DMS114 treated with DMSO at 0.1 percent for 48 hours (cell line): ENCODE data around the gene BRINP3.
"Not testable (repeated sequence)": the region's sequence is repeated elsewhere in the genome, so short reads cannot be mapped to it uniquely, and the experiment has no call there.

Experiments
- DNase-seq: peaks from one replicate; lab custom pipeline; 2025; ENCODE audit not compliant: unreplicated experiment; lab: John Stamatoyannopoulos, UW

Gene BRINP3

GRCh38 chr1:190126728-190127127 lies 350.9 kb downstream of the BRINP3 start:
- no peak for DNase-seq

GRCh38 chr1:190124068-190124467 lies 353.6 kb downstream of the BRINP3 start:
- DNase-seq, result no peak

GRCh38 chr1:190120564-190120963 lies 357.1 kb downstream of the BRINP3 start:
- DNase-seq, result not testable (repeated sequence)

GRCh38 chr1:190119683-190120082 lies 358.0 kb downstream of the BRINP3 start:
- DNase-seq, result no peak

GRCh38 chr1:190116921-190117320 lies 360.7 kb downstream of the BRINP3 start:
- no peak for DNase-seq

GRCh38 chr1:190104961-190105360 lies 372.7 kb downstream of the BRINP3 start:
- no peak for DNase-seq

- no peak for DNase-seq
These were observed 374.8 kb downstream of the BRINP3 start for GRCh38 chr1:190102757-190103326.

- no peak for DNase-seq
These were observed 375.9 kb downstream of the BRINP3 start for GRCh38 chr1:190101756-190102155.

GRCh38 chr1:190098756-190099155 lies 378.9 kb downstream of the BRINP3 start:
- DNase-seq, result no peak

- no peak for DNase-seq
These were observed 379.6 kb downstream of the BRINP3 start for GRCh38 chr1:190098107-190098506.

- no peak for DNase-seq
These were observed 382.1 kb downstream of the BRINP3 start for GRCh38 chr1:190095596-190095995.

GRCh38 chr1:190084552-190084951 lies 393.1 kb downstream of the BRINP3 start:
- no peak for DNase-seq

GRCh38 chr1:190068304-190068703 lies 409.4 kb downstream of the BRINP3 start:
- DNase-seq, result no peak

GRCh38 chr1:190067592-190067991 lies 410.1 kb downstream of the BRINP3 start:
- DNase-seq, result no peak

GRCh38 chr1:190066011-190066410 lies 411.7 kb downstream of the BRINP3 start:
- no peak for DNase-seq

GRCh38 chr1:190049314-190049713 lies 428.4 kb downstream of the BRINP3 start:
- no peak for DNase-seq
